Measurements from ENCODE around the gene ZSWIM6.

DNA sequence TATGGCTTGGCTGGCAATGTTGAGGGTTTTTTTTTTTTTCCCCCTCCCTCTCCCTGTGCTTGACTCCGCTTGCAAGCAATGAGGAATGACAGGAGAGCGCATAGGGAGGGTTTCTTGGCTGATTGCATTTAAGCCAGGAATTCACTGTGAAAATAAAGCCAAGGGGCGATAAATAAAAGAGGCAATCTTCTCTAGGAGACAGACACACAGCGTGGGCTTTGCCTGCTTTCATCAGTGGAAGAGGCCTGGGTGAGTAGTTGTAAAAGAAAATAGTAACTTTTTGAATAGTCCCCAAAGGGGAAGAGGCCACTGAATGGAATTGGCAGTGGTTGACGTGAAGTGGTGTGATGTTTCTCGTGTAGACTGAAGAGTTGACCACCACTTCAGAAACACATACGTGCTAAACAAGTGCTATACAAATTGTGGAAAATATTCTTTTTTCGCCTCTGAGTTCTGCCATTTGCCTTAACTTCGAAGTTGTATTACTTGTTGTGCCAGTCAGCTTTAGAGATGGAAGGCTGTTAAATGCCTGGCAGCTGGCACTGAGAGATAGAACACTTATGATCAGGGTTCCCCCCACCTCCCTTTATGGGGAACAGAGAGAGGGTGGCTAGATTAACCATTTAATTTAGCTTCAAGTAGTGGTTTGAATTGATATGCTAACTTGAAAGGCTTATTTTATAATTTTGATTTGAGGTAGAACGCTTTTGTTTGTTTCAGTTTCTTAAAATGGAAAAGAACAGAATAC lies 3.0 kb downstream of the ZSWIM6 start:
- TF ChIP-seq, protein P1, sequence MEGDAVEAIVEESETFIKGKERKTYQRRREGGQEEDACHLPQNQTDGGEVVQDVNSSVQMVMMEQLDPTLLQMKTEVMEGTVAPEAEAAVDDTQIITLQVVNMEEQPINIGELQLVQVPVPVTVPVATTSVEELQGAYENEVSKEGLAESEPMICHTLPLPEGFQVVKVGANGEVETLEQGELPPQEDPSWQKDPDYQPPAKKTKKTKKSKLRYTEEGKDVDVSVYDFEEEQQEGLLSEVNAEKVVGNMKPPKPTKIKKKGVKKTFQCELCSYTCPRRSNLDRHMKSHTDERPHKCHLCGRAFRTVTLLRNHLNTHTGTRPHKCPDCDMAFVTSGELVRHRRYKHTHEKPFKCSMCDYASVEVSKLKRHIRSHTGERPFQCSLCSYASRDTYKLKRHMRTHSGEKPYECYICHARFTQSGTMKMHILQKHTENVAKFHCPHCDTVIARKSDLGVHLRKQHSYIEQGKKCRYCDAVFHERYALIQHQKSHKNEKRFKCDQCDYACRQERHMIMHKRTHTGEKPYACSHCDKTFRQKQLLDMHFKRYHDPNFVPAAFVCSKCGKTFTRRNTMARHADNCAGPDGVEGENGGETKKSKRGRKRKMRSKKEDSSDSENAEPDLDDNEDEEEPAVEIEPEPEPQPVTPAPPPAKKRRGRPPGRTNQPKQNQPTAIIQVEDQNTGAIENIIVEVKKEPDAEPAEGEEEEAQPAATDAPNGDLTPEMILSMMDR (IDR thresholded peaks at IDR 0.05; ENCODE audit: insufficient read depth, low read length, poor library complexity, severe bottlenecking): no peak
- no peak for TF ChIP-seq EZH2phosphoT487 (conservative IDR thresholded peaks at IDR 0.05; ENCODE audit: low read length)
